Measurements from ENCODE around the gene ATG4D.

Gene ATG4D

GRCh38 chr19:10514211-10515145 is 29.2 kb upstream of the ATG4D start:
- Histone ChIP-seq H3K4me2 (ENCODE audit: low read length) (no peak overlapping the region), H3K27me3 (ENCODE audit: control insufficient read depth, low read length) (peaks cover 42% of the 10 kb centered on the region), H4K20me1 (ENCODE audit: control insufficient read depth, insufficient read depth, low read depth, low read length) (peaks cover 2% of the 10 kb centered on the region; the same call in 1 of the 2 replicates)

GRCh38 chr19:10516064-10516385 is 27.7 kb upstream of the ATG4D start:
- H3K4me3 ChIP-seq (ENCODE audit: low read length) = no peak overlapping the region
- no peak overlapping the region for H3K4me2 ChIP-seq (ENCODE audit: low read length)
- peaks cover 17% of the 10 kb centered on the region for H3K4me1 ChIP-seq (ENCODE audit: control insufficient read depth, low read length)
- no peak overlapping the region for H3K27ac ChIP-seq (ENCODE audit: low read depth, low read length)
- H3K9me2 ChIP-seq (replicated peaks; ENCODE audit: control insufficient read depth, low read length) = no peaks in the 10 kb centered on the region
- H3K79me2 ChIP-seq (ENCODE audit: control insufficient read depth, low read length) = no peaks in the 10 kb centered on the region
- H3K9me3 ChIP-seq (ENCODE audit: control insufficient read depth, insufficient read depth, low read length) = no peaks in the 10 kb centered on the region
- H3K27me3 ChIP-seq (ENCODE audit: control insufficient read depth, low read length) = peaks cover 51% of the 10 kb centered on the region
- H3F3A ChIP-seq (ENCODE audit: control insufficient read depth, insufficient read depth) = no peaks in the 10 kb centered on the region
- no peak for TF ChIP-seq EZH2phosphoT487 (IDR thresholded peaks at IDR 0.05; ENCODE audit: borderline replicate concordance, low read length)
- no peaks in the 10 kb centered on the region for H3K36me3 ChIP-seq (ENCODE audit: control insufficient read depth, low read length)
- H4K20me1 ChIP-seq (ENCODE audit: control insufficient read depth, insufficient read depth, low read depth, low read length) = peaks cover 2% of the 10 kb centered on the region; the same call in 1 of the 2 replicates

More at GRCh38 chr19:10514211-10515145, 29.2 kb upstream of the ATG4D start:
- no peaks in the 10 kb centered on the region for H3F3A ChIP-seq (ENCODE audit: control insufficient read depth, insufficient read depth)
- no peak overlapping the region for H3K27ac ChIP-seq (ENCODE audit: low read depth, low read length)
- H3K79me2 ChIP-seq (ENCODE audit: control insufficient read depth, low read length) = no peaks in the 10 kb centered on the region
- H3K4me3 ChIP-seq (ENCODE audit: low read length) = no peak overlapping the region
- H3K36me3 ChIP-seq (ENCODE audit: control insufficient read depth, low read length) = no peaks in the 10 kb centered on the region
- H3K9me3 ChIP-seq (ENCODE audit: control insufficient read depth, insufficient read depth, low read length) = no peaks in the 10 kb centered on the region
- no peaks in the 10 kb centered on the region for H3K9me2 ChIP-seq (replicated peaks; ENCODE audit: control insufficient read depth, low read length)
- no peak for TF ChIP-seq CTCF (IDR thresholded peaks at IDR 0.05; ENCODE audit: low read depth, low read length, poor library complexity, severe bottlenecking)
- TF ChIP-seq EZH2phosphoT487 (IDR thresholded peaks at IDR 0.05; ENCODE audit: borderline replicate concordance, low read length) = no peak
- peaks cover 21% of the 10 kb centered on the region for H3K4me1 ChIP-seq (ENCODE audit: control insufficient read depth, low read length)

GRCh38 chr19:10516671-10517286 is 26.9 kb upstream of the ATG4D start:
- H3F3A ChIP-seq (ENCODE audit: control insufficient read depth, insufficient read depth) = no peaks in the 10 kb centered on the region
- no peaks in the 10 kb centered on the region for H3K9me2 ChIP-seq (replicated peaks; ENCODE audit: control insufficient read depth, low read length)
- H3K27ac ChIP-seq (ENCODE audit: low read depth, low read length) = no peak overlapping the region
- peaks cover 17% of the 10 kb centered on the region for H3K4me1 ChIP-seq (ENCODE audit: control insufficient read depth, low read length)
- peaks cover 50% of the 10 kb centered on the region for H3K27me3 ChIP-seq (ENCODE audit: control insufficient read depth, low read length)
- no peaks in the 10 kb centered on the region for H3K79me2 ChIP-seq (ENCODE audit: control insufficient read depth, low read length)
- no peaks in the 10 kb centered on the region for H3K36me3 ChIP-seq (ENCODE audit: control insufficient read depth, low read length)
- no peak overlapping the region for H3K4me3 ChIP-seq (ENCODE audit: low read length)
- peaks cover 2% of the 10 kb centered on the region; the same call in 1 of the 2 replicates for H4K20me1 ChIP-seq (ENCODE audit: control insufficient read depth, insufficient read depth, low read depth, low read length)
- no peaks in the 10 kb centered on the region for H3K9me3 ChIP-seq (ENCODE audit: control insufficient read depth, insufficient read depth, low read length)
- no peak overlapping the region for H3K4me2 ChIP-seq (ENCODE audit: low read length)
- TF ChIP-seq CTCF (IDR thresholded peaks at IDR 0.05; ENCODE audit: low read depth, low read length, poor library complexity, severe bottlenecking) (no peak), EZH2phosphoT487 (IDR thresholded peaks at IDR 0.05; ENCODE audit: borderline replicate concordance, low read length) (no peak)

All from DOHH2 (cell line).